Epithelial cell of esophagus (primary cell): Measurements from ENCODE around the gene PSMA8.

Experiments
- DNase-seq: peaks from one replicate; pipeline ENCODE4 v3.0.0; 2010; ENCODE audit warnings: low read depth
- H3K4me3 ChIP-seq: 2 replicates; pipeline ENCODE4 v1.5.1; 2011; ENCODE audit warnings: mild to moderate bottlenecking, low read length, control low read depth
- TF ChIP-seq, protein P1 (sequence below): IDR thresholded peaks from 2 replicates; pipeline ENCODE4 v1.5.1; 2011; ENCODE audit warnings: low read depth, mild to moderate bottlenecking, low read length, control low read depth, inconsistent platforms; ENCODE audit not compliant: insufficient read depth; ENCODE audit errors: missing control alignments

Gene PSMA8

DNA sequence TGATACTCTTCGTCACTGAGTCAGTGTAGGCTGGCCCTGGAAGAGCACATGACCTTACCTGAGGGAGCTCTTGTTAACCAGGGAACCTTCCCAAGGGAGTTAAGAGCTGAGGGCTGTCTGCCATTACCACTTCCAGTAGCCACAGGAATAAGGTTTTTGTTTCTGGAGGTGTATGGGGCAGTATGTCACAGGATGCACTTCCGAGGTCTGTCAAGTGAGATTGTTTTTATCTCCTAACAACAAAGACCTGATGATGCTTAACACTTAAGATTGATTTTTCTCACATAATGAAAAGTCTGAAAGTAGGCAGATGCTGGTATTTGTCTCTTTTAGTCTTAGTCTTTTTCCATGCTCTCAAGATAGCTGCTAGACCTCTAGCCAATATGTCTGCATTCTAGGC is 41.8 kb downstream of the PSMA8 start:
- no peak overlapping the region for H3K4me3 ChIP-seq
- DNase-seq: no peak
- TF ChIP-seq, protein P1, sequence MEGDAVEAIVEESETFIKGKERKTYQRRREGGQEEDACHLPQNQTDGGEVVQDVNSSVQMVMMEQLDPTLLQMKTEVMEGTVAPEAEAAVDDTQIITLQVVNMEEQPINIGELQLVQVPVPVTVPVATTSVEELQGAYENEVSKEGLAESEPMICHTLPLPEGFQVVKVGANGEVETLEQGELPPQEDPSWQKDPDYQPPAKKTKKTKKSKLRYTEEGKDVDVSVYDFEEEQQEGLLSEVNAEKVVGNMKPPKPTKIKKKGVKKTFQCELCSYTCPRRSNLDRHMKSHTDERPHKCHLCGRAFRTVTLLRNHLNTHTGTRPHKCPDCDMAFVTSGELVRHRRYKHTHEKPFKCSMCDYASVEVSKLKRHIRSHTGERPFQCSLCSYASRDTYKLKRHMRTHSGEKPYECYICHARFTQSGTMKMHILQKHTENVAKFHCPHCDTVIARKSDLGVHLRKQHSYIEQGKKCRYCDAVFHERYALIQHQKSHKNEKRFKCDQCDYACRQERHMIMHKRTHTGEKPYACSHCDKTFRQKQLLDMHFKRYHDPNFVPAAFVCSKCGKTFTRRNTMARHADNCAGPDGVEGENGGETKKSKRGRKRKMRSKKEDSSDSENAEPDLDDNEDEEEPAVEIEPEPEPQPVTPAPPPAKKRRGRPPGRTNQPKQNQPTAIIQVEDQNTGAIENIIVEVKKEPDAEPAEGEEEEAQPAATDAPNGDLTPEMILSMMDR: no peak

DNA sequence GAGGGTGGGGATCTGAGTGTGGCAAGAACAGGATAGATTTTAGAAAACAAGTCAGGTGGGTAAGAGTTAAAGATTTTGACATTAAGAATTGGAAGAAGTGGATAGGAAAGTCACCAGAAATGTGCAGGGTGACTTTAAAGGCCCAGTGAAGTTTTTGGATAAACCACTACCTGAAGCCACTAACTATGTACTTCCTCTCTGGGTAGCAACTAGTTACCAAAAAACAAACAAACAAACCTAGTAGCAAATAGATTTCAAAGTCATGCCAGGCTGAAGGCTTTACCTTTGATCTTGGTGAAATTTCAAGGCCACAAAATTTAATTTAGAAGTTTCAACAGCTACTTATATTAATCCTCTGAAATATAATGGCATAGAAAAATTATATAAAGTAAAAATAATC is 42.5 kb downstream of the PSMA8 start:
- no peak for DNase-seq
- TF ChIP-seq, protein P1: no peak
- no peak overlapping the region for H3K4me3 ChIP-seq

DNA sequence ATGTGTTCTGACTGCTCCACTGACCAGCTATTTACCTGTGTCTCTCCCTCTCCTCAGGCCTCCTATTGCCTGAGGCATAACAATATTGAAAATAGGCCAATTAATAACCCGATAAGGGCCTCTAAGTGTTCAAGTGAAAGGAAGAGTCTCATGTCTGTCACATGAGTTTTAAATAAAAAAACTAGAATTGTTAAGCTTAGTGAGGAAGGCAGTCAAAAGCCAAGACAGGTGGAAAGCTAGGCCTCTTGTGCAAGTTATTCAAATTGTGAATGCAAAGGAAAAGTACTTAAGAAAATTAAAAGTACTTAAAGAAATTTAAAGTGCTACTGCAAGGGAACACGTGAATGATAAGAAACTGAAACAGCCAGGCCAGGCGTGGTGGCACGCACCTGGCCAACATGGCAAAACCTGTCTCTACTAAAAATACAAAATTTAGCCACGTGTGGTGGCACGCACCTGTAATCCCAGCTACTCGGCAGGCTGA is 47.7 kb downstream of the PSMA8 start:
- DNase-seq: no peak
- no peak overlapping the region for H3K4me3 ChIP-seq
- TF ChIP-seq, protein P1: no peak

DNA sequence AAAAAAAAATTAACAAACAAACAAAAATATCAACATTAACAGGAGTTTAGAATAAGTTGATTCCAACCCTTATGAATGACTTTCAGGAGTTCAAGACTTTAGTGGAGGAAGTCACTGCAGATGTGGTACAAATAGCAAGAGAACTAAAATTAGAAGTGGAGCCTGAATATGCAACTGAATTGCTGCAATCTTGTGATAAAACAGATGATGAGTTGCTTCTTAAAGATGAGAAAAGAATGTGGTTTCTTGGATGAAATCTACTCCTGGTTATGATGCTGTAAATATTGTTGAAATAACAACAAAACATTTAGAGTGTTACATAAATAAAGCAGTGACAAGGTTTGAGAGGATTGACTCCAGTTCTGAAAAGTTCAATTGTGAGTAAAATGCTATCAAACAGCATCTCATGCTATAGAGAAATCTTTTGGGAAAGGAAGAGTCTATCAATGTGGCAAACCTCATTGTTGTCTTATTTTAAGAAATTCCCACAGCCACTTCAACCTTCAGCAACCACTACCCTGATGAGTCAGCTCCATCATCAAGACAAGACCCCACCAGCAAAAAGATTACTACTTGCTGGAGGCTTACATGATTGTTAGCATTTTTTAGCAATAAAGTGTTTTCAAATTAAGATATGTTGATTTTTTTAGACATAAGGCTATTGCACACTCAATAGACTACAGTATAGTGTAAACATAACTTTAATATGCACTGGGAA is 49.9 kb downstream of the PSMA8 start:
- TF ChIP-seq, protein P1: no peak
- no peak for DNase-seq
- no peak overlapping the region for H3K4me3 ChIP-seq

DNA sequence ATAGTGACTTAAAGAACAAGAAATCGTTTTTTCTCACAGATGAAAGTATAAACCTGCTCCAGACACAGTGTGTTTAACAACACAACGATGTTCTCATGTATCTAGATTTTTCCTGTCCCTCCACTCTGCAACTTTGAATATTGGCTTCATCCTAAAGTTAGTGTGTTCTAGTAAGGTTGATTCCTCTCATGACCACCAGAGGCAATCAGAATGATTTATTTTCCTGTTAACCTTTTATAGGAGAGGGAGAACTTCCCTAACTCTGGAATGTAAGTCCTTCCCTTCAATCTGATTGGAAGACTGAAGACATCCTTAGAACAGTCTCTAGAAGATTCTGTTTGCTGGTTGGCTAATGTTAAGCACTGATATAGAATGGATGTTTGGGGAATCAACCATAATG is 51.6 kb downstream of the PSMA8 start:
- peak; percentile 3 for DNase-seq
- no peak overlapping the region for H3K4me3 ChIP-seq
- TF ChIP-seq, protein P1: peak; percentile 22

DNA sequence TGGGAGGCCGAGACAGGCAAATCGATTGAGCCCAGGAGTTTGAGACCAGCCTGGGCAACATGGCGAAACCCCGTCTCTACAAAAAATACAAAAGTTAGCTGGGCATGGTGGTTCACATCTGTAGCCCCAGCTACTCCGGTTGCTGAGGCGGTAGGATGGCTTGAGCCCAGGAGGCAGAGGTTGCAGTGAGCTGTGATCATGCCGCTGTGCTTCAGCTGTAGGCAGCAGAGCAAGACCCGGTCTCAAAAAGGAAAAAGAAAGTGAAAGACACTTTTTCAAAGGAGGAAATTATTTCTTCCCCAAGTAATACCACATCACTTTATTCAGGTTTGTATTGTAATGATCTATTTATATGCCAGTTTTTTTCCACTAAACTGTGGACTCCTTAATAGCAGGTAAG is 56.8 kb downstream of the PSMA8 start:
- H3K4me3 ChIP-seq: no peak overlapping the region
- no peak for DNase-seq

More for the DNA sequence above, 56.8 kb downstream of the PSMA8 start:
- TF ChIP-seq, protein P1: no peak
